ENCODE data around the gene C21orf58. TPM values are rescaled to one million over a fixed set of nuclear protein-coding genes. Genes with fewer than 3 reads are reported as not detected.
A peak's percentile ranks its signal among the peaks of the same experiment; 100 is the strongest.

Gene C21orf58
- polyA plus RNA-seq, 1 of the 3 experiments (the other 2 are of a cell fraction): 9.7 TPM

GRCh38 chr21:46295177-46295770, 28.4 kb downstream of the C21orf58 start:
- H3K4me2 ChIP-seq: 0 out of 2 replicates have a peak overlapping the region, but pooled peaks have one; percentile 27
- H4K20me1 ChIP-seq (ENCODE audit: insufficient read depth): no peaks in the 10 kb centered on the region
- TF ChIP-seq TCF12 (IDR thresholded peaks at IDR 0.05): no peak
- no peak for TF ChIP-seq RAD21 (IDR thresholded peaks at IDR 0.05; ENCODE audit: low read length)
- TF ChIP-seq NRF1 (IDR thresholded peaks at IDR 0.05; ENCODE audit: low read depth, low read length): no peak
- TF ChIP-seq, protein P1, sequence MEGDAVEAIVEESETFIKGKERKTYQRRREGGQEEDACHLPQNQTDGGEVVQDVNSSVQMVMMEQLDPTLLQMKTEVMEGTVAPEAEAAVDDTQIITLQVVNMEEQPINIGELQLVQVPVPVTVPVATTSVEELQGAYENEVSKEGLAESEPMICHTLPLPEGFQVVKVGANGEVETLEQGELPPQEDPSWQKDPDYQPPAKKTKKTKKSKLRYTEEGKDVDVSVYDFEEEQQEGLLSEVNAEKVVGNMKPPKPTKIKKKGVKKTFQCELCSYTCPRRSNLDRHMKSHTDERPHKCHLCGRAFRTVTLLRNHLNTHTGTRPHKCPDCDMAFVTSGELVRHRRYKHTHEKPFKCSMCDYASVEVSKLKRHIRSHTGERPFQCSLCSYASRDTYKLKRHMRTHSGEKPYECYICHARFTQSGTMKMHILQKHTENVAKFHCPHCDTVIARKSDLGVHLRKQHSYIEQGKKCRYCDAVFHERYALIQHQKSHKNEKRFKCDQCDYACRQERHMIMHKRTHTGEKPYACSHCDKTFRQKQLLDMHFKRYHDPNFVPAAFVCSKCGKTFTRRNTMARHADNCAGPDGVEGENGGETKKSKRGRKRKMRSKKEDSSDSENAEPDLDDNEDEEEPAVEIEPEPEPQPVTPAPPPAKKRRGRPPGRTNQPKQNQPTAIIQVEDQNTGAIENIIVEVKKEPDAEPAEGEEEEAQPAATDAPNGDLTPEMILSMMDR (IDR thresholded peaks at IDR 0.05): no peak
- no peak for TF ChIP-seq RCOR1 (IDR thresholded peaks at IDR 0.05; ENCODE audit: low read length)
- TF ChIP-seq JUND (IDR thresholded peaks at IDR 0.05): no peak
- TF ChIP-seq SMC3 (IDR thresholded peaks at IDR 0.05; ENCODE audit: low read depth, low read length): no peak
- TF ChIP-seq GATA2 (CRISPR knock-in tag; IDR thresholded peaks at IDR 0.05): no peak
- TF ChIP-seq MXI1 (IDR thresholded peaks at IDR 0.05; ENCODE audit: low read depth, low read length): no peak
- no peak for TF ChIP-seq MEF2A (IDR thresholded peaks at IDR 0.05; ENCODE audit: borderline replicate concordance, low read depth)

GRCh38 chr21:46294647-46295176, 29.0 kb downstream of the C21orf58 start:
- peaks cover 6% of the 10 kb centered on the region; the same call in 1 of the 2 replicates for H3K79me2 ChIP-seq (ENCODE audit: insufficient read depth)
- peak overlapping the region in 1 of 2 experiments; percentile 46; a peak in 3 of 4 replicates for H3K27ac ChIP-seq (ENCODE audit: low read depth in 2 of 2, low read length in 1 of 2)
- no peak for TF ChIP-seq YY1 (IDR thresholded peaks at IDR 0.05; ENCODE audit: low read depth)
- TF ChIP-seq IRF3 (IDR thresholded peaks at IDR 0.05; ENCODE audit: low read depth, low read length): no peak
- TF ChIP-seq CHD2 (IDR thresholded peaks at IDR 0.05; ENCODE audit: low read length, partially characterized antibody): no peak
- TF ChIP-seq, protein P2, sequence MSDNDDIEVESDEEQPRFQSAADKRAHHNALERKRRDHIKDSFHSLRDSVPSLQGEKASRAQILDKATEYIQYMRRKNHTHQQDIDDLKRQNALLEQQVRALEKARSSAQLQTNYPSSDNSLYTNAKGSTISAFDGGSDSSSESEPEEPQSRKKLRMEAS (IDR thresholded peaks at IDR 0.05; ENCODE audit: low read depth): no peak
- no peak for TF ChIP-seq USF2 (IDR thresholded peaks at IDR 0.05; ENCODE audit: borderline replicate concordance, low read depth, low read length)
- TF ChIP-seq TEAD4 (IDR thresholded peaks at IDR 0.05; ENCODE audit: borderline replicate concordance, insufficient read depth): no peak
- TF ChIP-seq FOXM1 (IDR thresholded peaks at IDR 0.05; ENCODE audit: low read depth): no peak
- TF ChIP-seq SMC3 (IDR thresholded peaks at IDR 0.05; ENCODE audit: low read depth, low read length): no peak
- no peak for TF ChIP-seq EZH2phosphoT487 (IDR thresholded peaks at IDR 0.05; ENCODE audit: borderline replicate concordance, low read depth)
- peaks cover 7 to 8% of the 10 kb centered on the region in 2 experiments; a peak in 3 of 4 replicates for H3K4me1 ChIP-seq (ENCODE audit: control insufficient read depth in 1 of 2, insufficient read depth in 2 of 2, low read depth in 1 of 2, low read length in 1 of 2)
- no peaks in the 10 kb centered on the region for H3F3A ChIP-seq (replicated peaks; ENCODE audit: insufficient read depth)
- ChIA-PET CTCF (no interaction called here), POLR2A (no interaction called here)
- no peaks in the 10 kb centered on the region for H4K20me1 ChIP-seq (ENCODE audit: insufficient read depth)
- H3K9ac ChIP-seq: no peak overlapping the region
- H3K4me3 ChIP-seq (ENCODE audit: low read depth in 2 of 2, low read length in 1 of 2): no peak overlapping the region
- DNase-seq: peak; percentile 51
- 74% methylated on average over 8 of the region's 10 CpGs for WGBS (ENCODE audit: low lambda C conversion rate)
- 0 out of 2 replicates have a peak overlapping the region, but pooled peaks have one; percentile 27 for H3K4me2 ChIP-seq
- H3K36me3 ChIP-seq (replicated peaks in 1 of 2; ENCODE audit: control insufficient read depth in 1 of 2, insufficient read depth in 2 of 2, low read length in 1 of 2): peaks cover 5 to 8% of the 10 kb centered on the region in 2 experiments
- no peaks in the 10 kb centered on the region for H3K9me2 ChIP-seq
- H2AFZ ChIP-seq (ENCODE audit: low read depth): no peak overlapping the region
- H3K9me3 ChIP-seq: no peaks in the 10 kb centered on the region
- H3K27me3 ChIP-seq (ENCODE audit: insufficient read depth): no peaks in the 10 kb centered on the region

More at GRCh38 chr21:46295177-46295770, 28.4 kb downstream of the C21orf58 start:
- Histone ChIP-seq H3K4me3 (ENCODE audit: low read depth in 2 of 2, low read length in 1 of 2) (no peak overlapping the region), H3K9ac (no peak overlapping the region), H3K79me2 (ENCODE audit: insufficient read depth) (peaks cover 3% of the 10 kb centered on the region; the same call in 1 of the 2 replicates), H3F3A (replicated peaks; ENCODE audit: insufficient read depth) (no peaks in the 10 kb centered on the region), H2AFZ (ENCODE audit: low read depth) (0 out of 2 replicates have a peak overlapping the region, but pooled peaks have one; percentile 29), H3K36me3 (replicated peaks in 1 of 2; ENCODE audit: control insufficient read depth in 1 of 2, insufficient read depth in 2 of 2, low read length in 1 of 2) (peaks cover 5 to 8% of the 10 kb centered on the region in 2 experiments), H3K4me1 (ENCODE audit: control insufficient read depth in 1 of 2, insufficient read depth in 2 of 2, low read depth in 1 of 2, low read length in 1 of 2) (peaks cover 7 to 8% of the 10 kb centered on the region in 2 experiments; a peak in 3 of 4 replicates), H3K9me2 (no peaks in the 10 kb centered on the region), H3K27ac (ENCODE audit: low read depth in 2 of 2, low read length in 1 of 2) (peak overlapping the region in 1 of 2 experiments; percentile 46; a peak in 3 of 4 replicates), H3K27me3 (ENCODE audit: insufficient read depth) (no peaks in the 10 kb centered on the region), H3K9me3 (no peaks in the 10 kb centered on the region)
- POLR2A ChIA-PET: no interaction called here
- peak; percentile 37 for DNase-seq
- WGBS (ENCODE audit: low lambda C conversion rate): 50% methylated on average over 5 of the region's 9 CpGs
- CTCF ChIA-PET: no interaction called here
